OCI-LY1 (cell line): ENCODE data around the gene GPRIN3.

ENCODE experiments used
- H2AFZ ChIP-seq: fragments of 200-600 bp; sonication (generic), shearing (Covaris generic); 2 replicates; pipeline ENCODE4 v1.6.0; 2014; ENCODE audit warnings: antibody characterized with exemption, mild to moderate bottlenecking, low read length
- H3F3A ChIP-seq: fragments of 200-600 bp; sonication (generic), shearing (Covaris generic); 2 replicates; pipeline ENCODE4 v1.6.0; 2014; ENCODE audit warnings: mild to moderate bottlenecking, antibody characterized with exemption, low read length, moderate library complexity; ENCODE audit not compliant: insufficient read depth
- H3K27ac ChIP-seq: fragments of 200-600 bp; sonication (generic); 2 replicates; pipeline ENCODE4 v1.5.1; 2014; ENCODE audit warnings: low read length, mixed run types, mild to moderate bottlenecking, low read depth; ENCODE audit not compliant: poor library complexity, severe bottlenecking
- H3K27me3 ChIP-seq: fragments of 200-600 bp; sonication (generic); 2 replicates; pipeline ENCODE4 v1.6.0; 2014; ENCODE audit warnings: antibody characterized with exemption, mild to moderate bottlenecking, low read length, moderate library complexity; ENCODE audit not compliant: insufficient read depth
- H3K36me3 ChIP-seq: fragments of 200-600 bp; sonication (generic); 2 replicates; pipeline ENCODE4 v1.6.1; 2014; ENCODE audit warnings: mild to moderate bottlenecking, antibody characterized with exemption, low read length, moderate library complexity, mixed read lengths; ENCODE audit not compliant: insufficient read depth
- H3K4me1 ChIP-seq: fragments of 200-600 bp; sonication (generic); 2 replicates; pipeline ENCODE4 v1.5.1; 2014; ENCODE audit warnings: mild to moderate bottlenecking, low read length, moderate library complexity; ENCODE audit not compliant: insufficient read depth, severe bottlenecking
- H3K4me2 ChIP-seq: fragments of 200-600 bp; sonication (generic), shearing (Covaris generic); 2 replicates; pipeline ENCODE4 v1.6.1; 2014; ENCODE audit warnings: low read length
- H3K4me3 ChIP-seq: fragments of 200-600 bp; sonication (generic); 2 replicates; pipeline ENCODE4 v1.5.1; 2014; ENCODE audit warnings: low read length, low read depth, mild to moderate bottlenecking, mixed read lengths; ENCODE audit not compliant: poor library complexity, severe bottlenecking
- H3K79me2 ChIP-seq: fragments of 200-600 bp; shearing (Covaris generic); 2 replicates; pipeline ENCODE4 v1.6.1; 2016; ENCODE audit warnings: mixed run types, low read length, mixed read lengths; ENCODE audit not compliant: insufficient read depth
- H3K9ac ChIP-seq: fragments of 200-600 bp; sonication (generic), shearing (Covaris generic); 2 replicates; pipeline ENCODE4 v1.6.1; 2014; ENCODE audit warnings: mild to moderate bottlenecking, low read length, mixed read lengths
- H3K9me2 ChIP-seq: fragments of 200-600 bp; sonication (generic), shearing (Covaris generic); 2 replicates; pipeline ENCODE4 v1.6.1; 2014; ENCODE audit warnings: low read depth, mild to moderate bottlenecking, low read length, mixed read lengths
- H3K9me3 ChIP-seq: fragments of 200-600 bp; shearing (Covaris generic); 2 replicates; pipeline ENCODE4 v1.6.1; 2014; ENCODE audit warnings: low read length, mixed read lengths
- H4K20me1 ChIP-seq: fragments of 200-600 bp; sonication (generic), shearing (Covaris generic); 2 replicates; pipeline ENCODE4 v1.6.0; 2016; ENCODE audit warnings: mild to moderate bottlenecking, low read length; ENCODE audit not compliant: insufficient read depth
- EZH2 ChIP-seq: fragments of 200-600 bp; sonication (generic), shearing (Covaris generic); IDR thresholded peaks from 2 replicates; pipeline ENCODE4 v1.8.0; 2017; ENCODE audit warnings: borderline replicate concordance, mixed run types, mild to moderate bottlenecking, antibody characterized with exemption, low read length, moderate library complexity, mixed read lengths
- TF ChIP-seq, protein P1 (sequence below): fragments of 200-600 bp; sonication (generic), shearing (Covaris generic); IDR thresholded peaks from 2 replicates; pipeline ENCODE4 v1.5.1; 2017; ENCODE audit warnings: mild to moderate bottlenecking, antibody characterized with exemption, low read length, moderate library complexity, mixed read lengths

GPRIN3 gene

DNA sequence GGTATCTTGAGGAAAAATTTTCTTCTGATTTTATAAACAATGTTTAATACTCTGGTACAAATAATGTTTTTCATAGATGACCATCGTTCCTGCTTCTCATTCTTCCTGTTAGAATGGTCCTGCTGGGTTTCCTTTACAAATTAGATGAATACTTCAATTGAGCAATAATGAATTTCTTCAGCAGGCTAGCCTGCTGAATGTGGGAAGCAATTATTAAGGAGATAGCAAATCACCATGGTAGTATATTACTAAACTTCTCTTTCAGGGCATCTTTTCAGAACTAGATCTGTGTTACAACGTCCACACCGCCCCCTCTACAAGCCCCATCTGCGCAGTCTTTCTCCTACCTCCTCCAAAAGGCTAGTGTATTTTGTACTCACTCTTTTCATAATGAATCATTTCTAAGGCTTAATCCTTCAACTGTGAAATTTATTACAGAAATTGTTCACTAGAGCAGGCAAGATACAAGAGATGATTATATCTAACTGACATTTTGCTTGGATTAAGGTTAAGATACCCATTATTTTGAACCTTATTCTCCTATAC is 38.4 kb downstream of the GPRIN3 start:
- Histone ChIP-seq H3K27me3 (no peaks in the 10 kb centered on the region), H3K36me3 (no peaks in the 10 kb centered on the region), H3K9me3 (no peaks in the 10 kb centered on the region), H3K4me2 (no peak overlapping the region), H3K4me3 (no peak overlapping the region), H3K9me2 (no peaks in the 10 kb centered on the region), H2AFZ (no peak overlapping the region), H3K27ac (no peak overlapping the region), H3K79me2 (no peaks in the 10 kb centered on the region), H3K4me1 (peaks cover 14% of the 10 kb centered on the region), H3K9ac (no peak overlapping the region), H3F3A (no peaks in the 10 kb centered on the region), H4K20me1 (no peaks in the 10 kb centered on the region)
- TF ChIP-seq EZH2, result no peak
- TF ChIP-seq, protein P1, sequence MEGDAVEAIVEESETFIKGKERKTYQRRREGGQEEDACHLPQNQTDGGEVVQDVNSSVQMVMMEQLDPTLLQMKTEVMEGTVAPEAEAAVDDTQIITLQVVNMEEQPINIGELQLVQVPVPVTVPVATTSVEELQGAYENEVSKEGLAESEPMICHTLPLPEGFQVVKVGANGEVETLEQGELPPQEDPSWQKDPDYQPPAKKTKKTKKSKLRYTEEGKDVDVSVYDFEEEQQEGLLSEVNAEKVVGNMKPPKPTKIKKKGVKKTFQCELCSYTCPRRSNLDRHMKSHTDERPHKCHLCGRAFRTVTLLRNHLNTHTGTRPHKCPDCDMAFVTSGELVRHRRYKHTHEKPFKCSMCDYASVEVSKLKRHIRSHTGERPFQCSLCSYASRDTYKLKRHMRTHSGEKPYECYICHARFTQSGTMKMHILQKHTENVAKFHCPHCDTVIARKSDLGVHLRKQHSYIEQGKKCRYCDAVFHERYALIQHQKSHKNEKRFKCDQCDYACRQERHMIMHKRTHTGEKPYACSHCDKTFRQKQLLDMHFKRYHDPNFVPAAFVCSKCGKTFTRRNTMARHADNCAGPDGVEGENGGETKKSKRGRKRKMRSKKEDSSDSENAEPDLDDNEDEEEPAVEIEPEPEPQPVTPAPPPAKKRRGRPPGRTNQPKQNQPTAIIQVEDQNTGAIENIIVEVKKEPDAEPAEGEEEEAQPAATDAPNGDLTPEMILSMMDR, result no peak

DNA sequence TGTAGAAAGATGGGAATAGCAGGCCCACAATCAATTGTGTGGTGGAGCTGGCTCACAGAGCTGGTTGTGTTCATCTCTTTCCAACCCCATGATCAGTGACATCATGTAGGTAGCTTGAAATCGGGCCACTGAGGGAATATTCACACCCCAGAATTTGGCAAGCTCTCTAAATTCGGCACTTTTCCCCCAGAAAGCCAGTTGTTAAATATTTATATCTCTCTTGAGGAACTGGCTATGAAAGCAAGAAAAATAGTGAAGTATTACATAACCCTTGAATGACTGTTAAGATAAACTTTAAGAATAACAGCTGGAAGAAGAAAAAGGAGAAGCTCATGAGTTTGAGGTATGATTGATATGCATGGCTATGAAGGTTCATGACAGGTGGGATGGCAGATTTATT is 38.9 kb downstream of the GPRIN3 start:
- no peak for TF ChIP-seq EZH2
- TF ChIP-seq, protein P1, result no peak
- Histone ChIP-seq H3K79me2 (no peaks in the 10 kb centered on the region), H3K9me2 (no peaks in the 10 kb centered on the region), H3K9me3 (no peaks in the 10 kb centered on the region), H3F3A (no peaks in the 10 kb centered on the region), H3K4me2 (no peak overlapping the region), H3K9ac (no peak overlapping the region), H4K20me1 (no peaks in the 10 kb centered on the region), H3K4me1 (peaks cover 14% of the 10 kb centered on the region), H3K36me3 (no peaks in the 10 kb centered on the region), H3K27me3 (no peaks in the 10 kb centered on the region), H3K27ac (no peak overlapping the region), H3K4me3 (no peak overlapping the region), H2AFZ (no peak overlapping the region)

DNA sequence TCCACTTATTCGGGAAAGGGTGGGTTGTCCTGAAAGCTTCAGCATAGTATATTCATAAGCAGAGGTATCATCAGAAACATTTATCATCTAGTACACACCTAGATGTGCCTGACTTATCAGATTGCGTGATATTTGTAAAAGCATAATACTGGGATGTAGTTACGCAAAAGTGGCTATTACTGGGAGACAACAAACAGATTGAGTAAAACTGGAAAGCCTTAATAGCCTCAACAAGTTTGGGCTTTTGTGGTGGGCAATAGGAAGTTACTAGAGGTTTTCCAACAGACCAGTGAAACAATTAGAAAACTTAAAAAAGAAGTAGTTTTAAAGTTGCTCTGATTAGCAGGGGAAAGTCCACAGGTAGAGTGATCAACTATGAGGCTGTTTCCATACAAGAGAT is 39.8 kb downstream of the GPRIN3 start:
- Histone ChIP-seq H3K4me2 (no peak overlapping the region), H3K27me3 (no peaks in the 10 kb centered on the region), H3K9ac (no peak overlapping the region), H3K27ac (no peak overlapping the region), H3F3A (no peaks in the 10 kb centered on the region), H2AFZ (no peak overlapping the region), H3K4me3 (no peak overlapping the region), H3K9me2 (no peaks in the 10 kb centered on the region), H4K20me1 (no peaks in the 10 kb centered on the region), H3K79me2 (no peaks in the 10 kb centered on the region), H3K9me3 (no peaks in the 10 kb centered on the region), H3K36me3 (no peaks in the 10 kb centered on the region), H3K4me1 (peaks cover 14% of the 10 kb centered on the region)
- TF ChIP-seq, protein P1, result no peak
- TF ChIP-seq EZH2, result no peak
